ENCODE measurements around the gene SKI.

- TF ChIP-seq CTCF (conservative IDR thresholded peaks at IDR 0.05; ENCODE audit: low read depth in 2 of 2) (no peak), ZNF331 (CRISPR knock-in tag; IDR thresholded peaks at IDR 0.05; ENCODE audit: low read depth) (no peak), REST (IDR thresholded peaks at IDR 0.05; ENCODE audit: unreplicated experiment) (no peak), EZH2phosphoT487 (IDR thresholded peaks at IDR 0.05; ENCODE audit: unreplicated experiment) (no peak), NANOG (IDR thresholded peaks at IDR 0.05; ENCODE audit: borderline replicate concordance) (no peak), POLR2AphosphoS5 (IDR thresholded peaks at IDR 0.05; ENCODE audit: low read depth) (no peak), ETS1 (IDR thresholded peaks at IDR 0.05) (no peak), CREB1 (CRISPR knock-in tag; IDR thresholded peaks at IDR 0.05; ENCODE audit: low read depth) (no peak), EZH2 (IDR thresholded peaks at IDR 0.05; ENCODE audit: low read depth, unreplicated experiment) (no peak), STAT1 (IDR thresholded peaks at IDR 0.05; ENCODE audit: unreplicated experiment) (no peak)
Observed at GRCh38 chr1:2283991-2284895, 56.1 kb downstream of the SKI start.

All from GM23338 (cell line).